HG03139 (cell line): ENCODE data around the gene SLC7A10.
A peak's percentile ranks its signal among the peaks of the same experiment; 100 is the strongest.
"Not testable (repeated sequence)": the region's sequence is repeated elsewhere in the genome, so short reads cannot be mapped to it uniquely, and the experiment has no call there.

Experiments used
- ATAC-seq: cut with Tn5 transposase; IDR thresholded peaks from one replicate; pipeline ENCODE4 v1.9.1; 2021; ENCODE audit not compliant: unreplicated experiment

Gene SLC7A10

DNA sequence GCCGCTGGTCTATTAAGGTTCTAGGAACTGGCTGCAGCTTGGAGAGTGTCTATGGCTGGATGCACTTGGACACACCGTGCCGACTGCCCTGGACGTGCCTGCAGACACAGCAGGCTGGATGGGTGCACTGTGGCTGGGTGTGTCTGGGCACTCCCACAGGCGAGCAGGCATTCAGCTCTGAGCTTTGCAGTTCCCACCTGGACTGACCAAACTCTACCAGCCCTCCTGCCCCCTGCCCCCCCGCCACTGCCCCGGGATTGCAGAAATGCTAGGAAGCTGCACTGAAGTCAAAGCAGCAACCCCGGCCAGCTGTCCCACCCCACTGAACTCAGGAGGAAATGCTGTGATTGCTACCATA, 38.5 kb downstream of the SLC7A10 start:
- no peak for ATAC-seq

DNA sequence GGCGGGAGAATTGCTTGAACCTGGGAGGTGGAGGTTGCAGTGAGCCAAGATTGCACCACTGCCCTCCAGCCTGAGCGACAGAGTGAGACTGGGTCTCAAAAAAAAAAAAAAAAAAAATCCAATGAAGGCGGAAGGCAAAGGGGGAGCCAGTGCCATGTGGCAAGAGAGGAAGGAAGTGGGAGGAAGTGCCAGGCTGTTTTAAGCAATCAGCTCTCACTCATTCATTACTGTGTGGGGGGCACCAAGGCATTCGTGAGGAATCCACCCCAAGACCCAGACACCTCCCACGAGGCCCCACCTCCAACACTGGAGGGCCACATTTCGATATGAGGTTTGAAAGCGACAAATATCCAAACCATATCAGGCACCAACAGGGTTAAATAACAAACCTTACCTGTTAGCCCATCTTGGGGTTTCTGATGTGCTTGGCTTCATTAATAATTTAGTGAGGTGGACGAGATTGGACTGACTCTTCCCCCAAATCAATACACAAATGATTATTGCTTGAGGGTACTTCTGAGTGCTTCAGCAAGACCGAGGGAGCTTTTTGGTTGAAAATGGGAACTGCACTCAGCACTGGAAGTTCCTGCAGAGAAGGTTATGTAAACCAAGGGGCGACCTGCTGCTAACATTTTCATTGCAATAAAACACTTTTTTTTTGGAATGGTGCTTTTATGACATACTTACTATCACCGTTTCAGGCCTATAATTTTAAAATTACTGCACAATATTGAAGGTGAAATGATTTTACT, 39.0 kb downstream of the SLC7A10 start:
- no peak for ATAC-seq

DNA sequence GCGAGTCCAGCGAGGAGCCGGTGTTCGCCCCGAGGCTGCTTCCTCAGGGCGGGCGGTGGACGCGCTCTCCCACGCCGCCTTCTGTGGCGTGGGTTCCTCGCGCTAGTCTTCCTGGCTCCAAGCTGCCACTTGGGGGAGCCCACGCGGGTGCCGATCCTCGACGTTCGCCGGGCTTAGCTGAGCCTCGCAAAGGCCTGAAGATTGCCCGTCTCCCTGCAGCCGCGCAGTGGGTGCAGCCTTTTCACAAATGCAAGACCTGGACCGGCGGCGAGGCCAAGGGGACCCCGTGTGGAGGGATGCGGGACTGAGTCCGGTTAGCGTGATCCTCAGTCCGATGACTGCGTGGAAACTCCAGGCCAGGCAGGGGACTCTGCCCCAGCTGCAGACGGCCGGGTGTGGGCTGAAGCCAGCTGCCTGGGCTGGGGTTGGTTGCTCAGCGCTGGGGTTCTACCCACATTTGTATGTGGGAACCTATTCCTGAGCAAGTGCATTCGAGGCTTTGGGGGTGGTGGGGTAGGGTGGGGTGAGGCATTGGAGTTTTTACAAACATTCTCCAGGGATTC, 48.2 kb downstream of the SLC7A10 start:
- ATAC-seq: no peak

DNA sequence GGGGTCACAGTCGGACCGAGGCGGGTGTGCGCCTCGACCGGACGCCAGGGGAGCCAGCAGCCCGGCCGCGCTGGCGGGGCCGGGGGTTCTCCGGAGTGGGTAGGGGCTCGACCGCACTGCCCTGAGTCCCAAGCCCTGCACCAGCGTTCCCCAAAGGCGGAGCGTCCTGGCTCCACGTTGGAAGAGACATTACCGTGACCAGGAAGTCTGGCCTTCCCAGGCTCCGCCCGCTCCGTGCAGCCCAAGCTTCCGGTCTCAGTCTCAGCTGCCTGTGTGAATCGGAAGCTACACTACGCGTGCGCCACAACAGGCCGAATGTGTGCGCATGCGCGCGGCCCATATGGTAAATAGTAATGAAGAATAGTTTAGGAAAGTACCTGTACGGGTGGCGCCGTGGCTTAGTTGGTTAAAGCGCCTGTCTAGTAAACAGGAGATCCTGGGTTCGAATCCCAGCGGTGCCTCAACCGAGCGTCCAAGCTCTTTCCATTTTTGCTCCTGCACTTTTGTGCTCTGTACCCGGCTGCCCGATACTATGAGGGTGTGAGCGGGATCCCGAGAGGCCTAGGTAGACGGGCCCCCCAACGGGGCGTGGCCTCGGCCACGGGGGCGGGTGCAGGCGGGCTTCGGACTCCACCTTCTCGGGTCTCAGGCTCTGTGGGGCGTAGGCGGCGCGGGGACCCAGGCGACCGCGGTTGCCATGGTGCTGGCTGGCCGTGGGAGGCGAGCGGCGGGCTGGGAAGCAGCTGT, 48.8 kb downstream of the SLC7A10 start:
- peak; percentile 87 for ATAC-seq

DNA sequence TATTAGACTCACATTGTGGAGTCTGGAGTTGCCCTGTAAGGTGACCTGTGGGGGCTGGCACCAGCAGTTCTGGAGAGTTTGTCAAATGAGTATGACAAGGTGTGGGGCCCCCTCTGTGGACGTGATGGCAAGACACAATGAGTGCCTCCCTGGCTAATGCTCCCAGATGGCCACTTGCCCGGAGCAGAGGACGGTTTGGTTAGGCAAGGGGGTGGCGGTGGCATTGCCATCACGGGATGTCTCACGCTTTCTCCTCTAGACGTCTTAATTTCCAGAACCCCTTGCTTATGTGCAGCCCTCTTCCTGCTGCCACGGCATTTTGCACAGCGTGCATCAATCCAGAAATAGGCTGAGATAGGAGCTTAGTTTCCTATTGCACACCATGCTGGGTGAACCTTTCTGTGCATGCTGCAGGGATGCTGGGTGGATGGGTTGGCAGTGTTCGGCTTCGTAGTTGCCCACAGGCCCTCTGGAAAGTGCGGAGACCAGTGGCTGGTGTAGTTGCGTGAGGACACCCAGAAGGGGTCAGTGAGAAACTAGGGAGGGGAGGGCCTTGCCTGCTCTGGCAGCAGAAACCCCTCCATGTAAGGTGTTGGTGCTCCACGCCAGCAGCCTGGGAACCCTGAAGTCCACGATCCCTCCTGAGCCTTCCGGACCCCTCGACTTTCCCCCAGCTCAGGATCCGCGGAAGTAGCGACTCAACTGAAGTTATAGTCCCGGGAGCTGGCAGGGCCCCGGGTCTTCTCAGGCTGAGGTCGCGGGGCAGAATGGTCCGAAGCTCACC, 49.6 kb downstream of the SLC7A10 start:
- ATAC-seq: no peak

DNA sequence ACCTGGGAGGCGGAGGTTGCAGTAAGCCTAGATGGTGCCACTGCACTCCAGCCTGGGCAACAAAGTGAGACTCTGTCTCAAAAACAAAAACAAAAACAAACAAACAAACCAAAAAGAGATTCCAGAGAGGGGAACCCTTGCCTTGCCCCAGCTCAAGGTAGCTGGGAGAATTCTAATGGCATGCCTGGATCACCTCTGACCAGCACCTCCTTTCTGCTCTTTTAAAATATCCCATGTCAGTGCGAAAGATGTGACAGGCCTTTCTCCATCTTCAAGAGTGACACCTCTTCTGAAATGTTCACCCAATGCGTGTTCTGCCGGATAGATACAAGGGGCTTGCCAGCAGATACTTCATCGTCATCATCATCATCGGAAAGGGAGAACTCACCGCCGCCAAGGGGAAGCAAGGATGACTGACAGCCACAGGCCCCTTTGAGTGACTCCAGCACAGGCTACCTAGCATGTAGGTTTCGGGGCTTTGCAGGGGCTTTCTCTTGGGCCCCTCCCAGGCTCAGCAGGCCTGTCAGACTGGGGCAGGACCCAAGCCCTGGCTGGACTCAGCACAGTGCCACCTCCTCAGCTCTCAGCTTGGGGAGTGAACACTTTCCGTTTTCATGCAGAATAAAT, 50.4 kb downstream of the SLC7A10 start:
- ATAC-seq: no peak

DNA sequence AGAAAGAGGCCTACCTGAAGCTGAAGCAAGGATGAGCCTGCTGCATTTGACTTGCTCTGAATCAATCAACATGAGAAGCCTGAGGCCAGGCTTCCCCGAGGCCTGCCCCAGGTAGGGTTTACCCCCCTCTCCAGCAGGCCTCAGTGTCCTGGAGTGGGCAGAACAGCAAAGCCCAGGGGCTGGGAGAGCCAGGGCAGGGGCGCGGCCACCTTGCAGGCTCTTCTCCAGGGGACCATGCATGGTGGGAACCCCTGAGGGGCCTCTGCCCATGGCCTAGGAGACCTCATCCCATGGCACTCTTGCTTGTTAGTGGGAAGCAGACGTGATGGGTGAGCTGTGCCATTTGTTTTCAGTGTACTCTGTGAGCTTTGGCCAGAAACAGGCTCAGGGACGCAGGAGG, 51.5 kb downstream of the SLC7A10 start:
- ATAC-seq: no peak

DNA sequence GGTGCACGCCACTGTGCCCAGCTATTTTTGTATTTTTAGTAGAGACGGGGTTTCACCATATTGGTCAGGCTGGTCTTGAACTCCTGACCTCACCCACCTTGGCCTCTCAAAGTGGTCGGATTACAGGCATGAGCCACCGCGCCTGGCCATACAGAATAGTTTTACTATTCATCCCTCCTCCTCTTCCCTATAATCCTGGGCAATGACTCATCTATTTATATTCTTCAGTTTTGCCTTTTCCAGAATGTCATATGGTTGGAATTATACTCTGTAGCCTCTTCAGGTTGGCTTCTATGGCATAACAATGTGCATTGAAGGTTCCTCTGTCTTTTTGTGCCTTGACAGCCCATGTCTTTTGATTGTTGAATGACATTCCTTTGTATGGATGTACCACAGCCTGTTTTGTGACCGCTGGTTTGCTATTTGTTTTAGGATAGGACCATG, 53.7 kb downstream of the SLC7A10 start:
- ATAC-seq: no peak

DNA sequence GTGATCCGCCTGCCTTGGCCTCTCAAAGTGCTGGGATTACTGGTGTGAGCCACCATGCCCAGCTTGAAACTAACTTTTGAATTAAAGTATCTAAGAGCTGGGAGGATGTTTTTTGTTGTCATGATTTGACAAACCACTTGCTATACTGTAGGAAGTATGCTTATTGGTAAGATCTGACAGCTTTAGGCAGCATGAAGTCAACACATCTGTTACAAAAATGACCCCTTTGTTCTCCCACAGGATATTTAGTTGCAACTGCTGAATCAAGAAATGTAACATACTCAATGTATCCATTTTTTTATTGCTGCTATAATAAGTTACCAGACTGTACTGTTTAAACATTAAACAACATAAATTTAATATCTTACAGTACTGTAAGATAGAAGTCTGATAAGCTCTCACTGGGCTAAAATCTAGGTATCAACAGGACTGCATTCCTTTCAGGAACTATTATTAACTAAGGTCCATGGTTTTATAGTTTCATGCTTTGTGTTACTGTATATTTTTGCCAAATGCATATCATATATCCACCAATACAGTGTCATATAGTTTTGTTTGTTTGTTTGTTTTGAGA, 54.3 kb downstream of the SLC7A10 start:
- no peak for ATAC-seq

DNA sequence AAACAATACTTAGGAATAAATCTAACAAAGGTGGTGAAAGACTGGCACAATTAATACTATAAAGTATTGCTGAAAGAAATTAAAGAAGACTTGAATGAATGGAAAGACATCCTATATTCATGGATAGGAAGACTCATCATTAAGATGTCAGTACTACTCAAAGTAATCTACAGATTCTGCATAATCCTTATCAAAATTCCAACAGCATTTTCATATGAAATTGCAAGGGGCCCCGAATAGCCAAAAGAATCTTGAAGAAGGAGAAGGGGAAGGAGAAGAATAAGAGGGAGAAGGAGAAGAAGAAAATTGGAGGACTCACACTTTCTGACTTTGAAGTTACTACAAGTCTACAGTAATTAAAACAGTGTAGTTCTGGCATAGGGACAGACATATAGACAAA, 57.1 kb downstream of the SLC7A10 start:
- ATAC-seq: no peak

DNA sequence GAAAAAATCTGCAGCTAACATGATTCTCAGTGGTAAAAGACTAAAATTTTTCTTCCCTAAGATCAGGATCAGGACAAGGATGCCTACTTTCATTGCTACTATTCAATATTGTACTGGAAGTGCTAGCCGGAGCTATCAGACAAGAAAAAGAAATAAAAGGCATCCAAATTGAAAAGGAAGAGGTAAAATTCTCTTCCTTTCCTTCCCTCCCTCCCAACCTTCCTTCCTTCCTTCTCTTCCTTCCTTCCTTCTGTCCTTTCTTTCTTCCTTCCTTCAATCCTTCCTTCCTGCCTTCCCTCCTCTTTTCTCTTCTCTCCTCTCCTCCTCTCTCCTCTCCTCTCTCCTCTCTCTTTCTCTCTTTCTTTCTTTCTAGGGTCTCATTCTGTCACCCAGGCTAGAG, 58.2 kb downstream of the SLC7A10 start:
- no peak for ATAC-seq

DNA sequence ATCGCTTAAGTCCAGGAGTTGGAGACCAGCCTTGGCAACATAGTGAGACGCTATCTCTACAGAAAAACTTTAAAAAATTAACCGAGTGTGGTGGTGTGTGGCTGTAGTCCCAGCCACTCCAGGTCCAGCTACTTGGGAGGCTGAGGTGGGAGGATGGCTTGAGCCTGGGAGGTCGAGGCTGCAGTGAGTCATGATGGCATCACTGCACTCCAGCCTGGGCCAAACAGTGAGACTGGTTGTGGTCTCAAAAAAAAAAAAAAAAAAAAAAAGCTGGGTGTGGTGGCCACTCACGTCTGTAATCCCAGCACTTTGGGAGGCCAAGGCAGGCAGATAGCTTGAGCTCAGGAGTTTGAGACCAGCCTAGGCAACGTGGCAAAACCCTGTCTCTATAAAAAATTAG, 59.6 kb downstream of the SLC7A10 start:
- not testable (repeated sequence) for ATAC-seq

DNA sequence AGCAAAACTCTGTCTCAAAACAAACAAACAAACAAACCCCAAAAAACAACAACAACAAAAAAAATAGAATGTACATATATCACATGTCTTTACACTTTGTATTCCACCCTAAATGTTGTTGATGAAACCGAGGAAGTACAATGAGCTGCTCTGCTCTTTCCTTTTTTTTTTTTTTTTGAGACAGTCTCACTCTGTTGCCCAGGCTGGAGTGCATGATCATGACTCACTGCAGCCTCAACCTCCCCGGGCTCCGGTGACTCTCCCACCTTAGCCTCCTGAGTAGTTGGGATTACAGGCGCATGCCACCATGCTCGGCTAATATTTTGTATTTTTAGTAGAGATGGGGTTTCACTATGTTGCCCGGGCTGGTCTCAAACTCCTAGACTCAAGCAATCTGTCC, 62.2 kb downstream of the SLC7A10 start:
- no peak for ATAC-seq

DNA sequence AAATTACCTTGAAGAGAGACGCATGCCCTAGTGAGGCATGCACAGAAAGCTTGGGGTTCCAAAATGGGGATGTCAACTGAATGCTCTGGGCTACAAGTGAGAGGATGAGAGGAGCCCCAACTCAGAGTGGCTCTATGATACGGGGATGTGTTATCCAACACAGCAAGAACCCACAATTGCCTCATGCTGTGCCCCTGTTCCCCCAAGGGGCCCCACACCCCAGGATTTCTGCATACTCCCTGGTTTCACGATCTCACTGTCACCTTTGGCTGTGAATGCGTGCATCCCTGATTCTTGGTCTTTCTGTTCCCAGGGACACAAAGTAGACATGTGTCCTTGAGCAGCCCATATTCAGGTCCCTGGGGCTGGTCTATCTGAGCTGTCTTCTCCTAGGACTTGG, 64.4 kb downstream of the SLC7A10 start:
- ATAC-seq: no peak

DNA sequence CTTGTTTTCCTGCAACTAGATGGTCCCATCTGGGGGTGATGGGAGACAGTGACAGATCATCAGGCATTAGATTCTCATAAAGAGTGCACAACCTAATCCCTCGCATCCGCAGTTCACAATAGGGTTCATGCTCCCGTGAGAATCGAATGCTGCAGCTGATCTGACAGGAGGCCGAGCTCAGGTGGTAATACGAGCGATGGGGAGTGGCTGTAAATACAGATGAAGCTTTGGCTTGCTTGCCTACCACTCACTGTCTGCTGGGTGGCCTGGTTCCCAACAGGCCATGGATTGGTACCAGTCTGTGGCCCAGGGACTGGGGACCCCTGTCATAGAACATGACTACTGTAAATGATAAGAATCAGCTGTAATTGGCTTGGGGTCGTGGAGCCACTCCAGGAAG, 65.8 kb downstream of the SLC7A10 start:
- ATAC-seq: no peak

DNA sequence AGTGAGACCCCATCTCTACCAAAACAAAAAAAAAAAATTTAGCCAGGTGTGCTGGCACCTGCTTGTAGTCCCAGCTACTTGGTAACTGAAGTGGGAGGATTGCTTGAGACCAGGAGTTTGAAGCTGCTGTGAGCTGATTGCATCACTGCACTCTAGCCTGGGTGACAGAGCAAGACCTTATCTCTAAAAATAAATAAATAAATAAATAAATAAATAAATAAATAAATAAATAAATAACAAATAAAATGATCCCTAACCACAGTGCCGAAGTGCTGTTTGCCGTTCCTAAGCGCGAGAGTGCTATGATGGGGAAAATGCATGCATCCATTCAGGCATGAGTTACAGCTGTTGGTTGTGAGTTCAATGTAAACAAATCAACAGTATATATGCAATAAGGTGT, 66.5 kb downstream of the SLC7A10 start:
- no peak for ATAC-seq
